IMR-90 (cell line): ENCODE measurements around the gene TMC3. TPM values are rescaled to one million over a fixed set of nuclear protein-coding genes. Genes with fewer than 3 reads are reported as not detected.

Experiments used
- ATAC-seq: fragments of 200-7000 bp; cut with Tn5 transposase; 2 replicates; pipeline ENCODE4 v1.9.1; 2020; ENCODE audit warnings: low read depth, mild to moderate bottlenecking, moderate library complexity
- BruUV-seq: library from RNA; stranded (reverse); fragments of 400-500 nt; replicated peaks from 2 replicates; lab custom pipeline; 2021; lab: Mats Ljungman, UMichigan
- CTCF ChIA-PET: fragments of 300-600 bp; formaldehyde crosslinking; extraction: SDS; loops from one replicate; lab custom pipeline; 2021; ENCODE audit warnings: antibody characterized with exemption; lab: Yijun Ruan, JAX
- POLR2A ChIA-PET: fragments of 300-600 bp; sonication (Branson Sonifier 250); formaldehyde crosslinking; loops from one replicate; lab custom pipeline; 2022; ENCODE audit warnings: antibody characterized with exemption; ENCODE audit not compliant: unreplicated experiment; lab: Charles Lee
- DNase-seq: peaks from one replicate; pipeline ENCODE4 v3.0.0; 2013
- H2AFZ ChIP-seq: replicated peaks from 2 replicates; pipeline ENCODE3; 2013; ENCODE audit warnings: low read length, mild to moderate bottlenecking; ENCODE audit not compliant: poor library complexity
- H2AK5ac ChIP-seq: 2 replicates; pipeline ENCODE4 v1.6.1; 2013; ENCODE audit warnings: low read depth, low read length, inconsistent platforms
- H2AK9ac ChIP-seq: replicated peaks from 2 replicates; pipeline ENCODE3; 2013; ENCODE audit warnings: mild to moderate bottlenecking, low read depth, low read length, moderate library complexity; ENCODE audit not compliant: poor library complexity
- H2BK120ac ChIP-seq: 2 replicates; pipeline ENCODE4 v1.6.1; 2013; ENCODE audit warnings: low read depth, low read length, inconsistent platforms
- H2BK15ac ChIP-seq: 3 replicates; pipeline ENCODE4 v1.6.1; 2013; ENCODE audit warnings: low read depth, low read length, inconsistent platforms
- H2BK20ac ChIP-seq: 2 replicates; pipeline ENCODE4 v1.6.1; 2013; ENCODE audit warnings: low read depth, mild to moderate bottlenecking, inconsistent platforms, low read length, moderate library complexity
- H2BK5ac ChIP-seq: 2 replicates; pipeline ENCODE4 v1.6.1; 2013; ENCODE audit warnings: mild to moderate bottlenecking, low read depth, low read length, inconsistent platforms; ENCODE audit not compliant: poor library complexity, severe bottlenecking
- H3K14ac ChIP-seq: replicated peaks from 2 replicates; pipeline ENCODE4 v1.6.1; 2013; ENCODE audit warnings: low read depth, low read length, inconsistent platforms
- H3K18ac ChIP-seq: 2 replicates; pipeline ENCODE4 v1.6.1; 2013; ENCODE audit warnings: low read depth, low read length, control low read depth
- H3K23ac ChIP-seq: 2 replicates; pipeline ENCODE4 v1.6.1; 2013; ENCODE audit warnings: low read depth, low read length, inconsistent platforms
- H3K27ac ChIP-seq: 2 replicates; pipeline ENCODE4 v1.5.1; 2013; ENCODE audit warnings: mild to moderate bottlenecking, control low read depth, low read length; ENCODE audit not compliant: insufficient read depth
- H3K27me3 ChIP-seq: 2 replicates; pipeline ENCODE4 v1.6.1; 2013; ENCODE audit warnings: low read length; ENCODE audit not compliant: control insufficient read depth, insufficient read depth
- H3K36me3 ChIP-seq: 2 replicates; pipeline ENCODE4 v1.6.1; 2013; ENCODE audit warnings: low read length, mixed read lengths; ENCODE audit not compliant: control insufficient read depth, insufficient read depth
- H3K4ac ChIP-seq: 2 replicates; pipeline ENCODE4 v1.6.1; 2013; ENCODE audit warnings: low read depth, low read length, inconsistent platforms
- H3K4me1 ChIP-seq: 2 replicates; pipeline ENCODE4 v1.6.1; 2013; ENCODE audit warnings: low read length, mixed read lengths; ENCODE audit not compliant: control insufficient read depth, insufficient read depth
- H3K4me2 ChIP-seq: 2 replicates; pipeline ENCODE4 v1.6.1; 2013; ENCODE audit warnings: low read depth, mild to moderate bottlenecking, control low read depth, low read length, moderate library complexity
- H3K4me3 ChIP-seq: 2 replicates; pipeline ENCODE4 v1.5.1; 2013; ENCODE audit warnings: low read depth, mild to moderate bottlenecking, control low read depth, low read length, moderate library complexity; ENCODE audit not compliant: insufficient read depth
- H3K56ac ChIP-seq: 2 replicates; pipeline ENCODE4 v1.6.1; 2013; ENCODE audit warnings: low read length, inconsistent platforms; ENCODE audit not compliant: insufficient read depth; ENCODE audit errors: extremely low read depth
- H3K79me1 ChIP-seq, 2 experiments: 2 replicates each; pipeline ENCODE4 v1.6.1; 2013; ENCODE audit warnings: low read length in 2 of 2, inconsistent platforms in 1 of 2, low read depth in 1 of 2
- H3K9ac ChIP-seq: 2 replicates; pipeline ENCODE4 v1.6.1; 2013; ENCODE audit warnings: low read depth, low read length, control low read depth
- H3K9me1 ChIP-seq: 2 replicates; pipeline ENCODE4 v1.6.1; 2013; ENCODE audit warnings: low read length, inconsistent platforms; ENCODE audit not compliant: insufficient read depth
- H3K9me3 ChIP-seq: 2 replicates; pipeline ENCODE4 v1.6.1; 2013; ENCODE audit warnings: low read length; ENCODE audit not compliant: control insufficient read depth, insufficient read depth
- H4K20me1 ChIP-seq: 2 replicates; pipeline ENCODE4 v1.6.1; 2013; ENCODE audit warnings: low read length, inconsistent platforms; ENCODE audit not compliant: insufficient read depth
- H4K5ac ChIP-seq: 2 replicates; pipeline ENCODE4 v1.6.1; 2013; ENCODE audit warnings: mild to moderate bottlenecking, low read depth, low read length, control low read depth
- H4K8ac ChIP-seq, 2 experiments: 2 replicates each; pipeline ENCODE4 v1.6.1; 2013; ENCODE audit warnings: low read depth in 2 of 2, low read length in 2 of 2, control low read depth in 1 of 2, inconsistent platforms in 1 of 2
- H4K91ac ChIP-seq: 2 replicates; pipeline ENCODE4 v1.6.1; 2013; ENCODE audit warnings: low read depth, low read length, inconsistent platforms; ENCODE audit not compliant: insufficient read depth
- BHLHE40 ChIP-seq: fragments of 150-350 bp; IDR thresholded peaks from 2 replicates; pipeline ENCODE4 v1.6.1; 2016; ENCODE audit warnings: mild to moderate bottlenecking, low read depth, low read length
- FOS ChIP-seq: fragments of 150-350 bp; IDR thresholded peaks from 2 replicates; pipeline ENCODE4 v1.6.1; 2016; ENCODE audit warnings: low read depth, low read length
- MAFK ChIP-seq: IDR thresholded peaks from 2 replicates; pipeline ENCODE4 v1.6.1; 2012; ENCODE audit warnings: low read depth, low read length, improper control_type of control experiment
- RAD21 ChIP-seq: IDR thresholded peaks from 2 replicates; pipeline ENCODE4 v1.6.1; 2012; ENCODE audit warnings: low read length, improper control_type of control experiment
- WGBS, 2 experiments: methylation state at CpG; one replicate each; pipeline versions ENCODE4 v1.1.5 to v1.1.7; 2013; ENCODE audit warnings: missing lambda C conversion rate in 2 of 2; ENCODE audit not compliant: insufficient read length in 1 of 2; ENCODE audit errors: extremely low coverage in 2 of 2; 5-methylcytosine and 5-hydroxymethylcytosine counted together
- dilution Hi-C: fragments of 300-500 bp; cut with HindIII; formaldehyde crosslinking; loops from one replicate; pipeline ENCODE4 v1.14.3; 2018; ENCODE audit warnings: low sequenced_read_pairs; ENCODE audit not compliant: unreplicated experiment
- in situ Hi-C: fragments of 300-500 bp; cut with MboI; formaldehyde crosslinking; loops from 3 replicates; pipeline ENCODE4 v1.14.3; 2019; ENCODE audit warnings: low sequenced_read_pairs, inconsistent platforms, mixed read lengths
- intact Hi-C: fragments of 100-400 bp; cut with micrococcal nuclease; formaldehyde crosslinking; loops from 2 replicates; pipeline ENCODE4 v1.10.0; 2022
- polyA plus RNA-seq, 3 experiments: library from polyadenylated mRNA; depleted of rRNA; stranded (reverse); fragments of >200 nt; gene quantifications; 2 replicates each; pipeline ENCODE4 v1.2.3, GENCODE V29; 2012; ENCODE audit warnings: low replicate concordance in 1 of 3
- total RNA-seq: library from RNA; depleted of rRNA; stranded (reverse); fragments of >200 nt; gene quantifications from 2 replicates; pipeline ENCODE4 v1.2.3, GENCODE V29; 2012

TMC3 gene
- total and polyA plus RNA-seq, 2 of the 4 experiments (the other 2 are of a cell fraction), result not detected

- Histone ChIP-seq H3K56ac (no peak overlapping the region), H2AFZ (peak overlapping the region; percentile 56), H3K9me1 (peaks cover 15% of the 10 kb centered on the region), H3K18ac (no peak overlapping the region), H4K5ac (no peak overlapping the region), H2AK5ac (no peak overlapping the region), H3K27ac (no peak overlapping the region), H4K8ac (no peak overlapping the region), H3K4me2 (no peak overlapping the region), H2AK9ac (no peak overlapping the region), H3K4me1 (no peaks in the 10 kb centered on the region), H3K4me3 (no peak overlapping the region), H3K27me3 (no peaks in the 10 kb centered on the region), H4K20me1 (no peaks in the 10 kb centered on the region), H3K79me1 (no peaks in the 10 kb centered on the region), H2BK20ac (no peak overlapping the region), H3K23ac (no peak overlapping the region), H2BK15ac (no peak overlapping the region), H3K9me3 (no peaks in the 10 kb centered on the region), H3K4ac (no peak overlapping the region), H2BK5ac (no peak overlapping the region), H3K14ac (no peak overlapping the region), H2BK120ac (no peak overlapping the region), H4K91ac (no peak overlapping the region), H3K9ac (no peak overlapping the region), H3K36me3 (peaks cover 19% of the 10 kb centered on the region; the same call in 1 of the 2 replicates)
- ChIA-PET POLR2A (no interaction called here), CTCF (no interaction called here)
- WGBS, 2 experiments, result 55% methylated on average over 2 of the region's 11 CpGs; no CpG with 5 or more reads in 1 of the 2 experiments
- intact Hi-C loops (no loop called here), in situ Hi-C loops (no loop called here), dilution Hi-C loops (no loop called here)
- TF ChIP-seq FOS, result no peak
- TF ChIP-seq BHLHE40, result no peak
- no peak for TF ChIP-seq MAFK
- no peak for TF ChIP-seq RAD21
- no peak for ATAC-seq
- BruUV-seq, result no TSS peak
- DNase-seq, result no peak
Measured at GRCh38 chr15:81296673-81297072, 77.3 kb downstream of the TMC3 start.
